GM21576 (cell line): ENCODE data around the gene C12orf43.

ENCODE experiments used
- ATAC-seq: cut with Tn5 transposase; IDR thresholded peaks from one replicate; pipeline ENCODE4 v1.9.1; 2021; ENCODE audit warnings: mild to moderate bottlenecking, moderate library complexity; ENCODE audit not compliant: unreplicated experiment

Gene C12orf43

GRCh38 chr12:121001060-121001459, 15.2 kb downstream of the C12orf43 start:
- ATAC-seq: no peak

GRCh38 chr12:121000530-121000929, 15.8 kb downstream of the C12orf43 start:
- no peak for ATAC-seq

GRCh38 chr12:120999191-121000120, 16.8 kb downstream of the C12orf43 start:
- ATAC-seq: no peak

GRCh38 chr12:120998435-120998834, 17.9 kb downstream of the C12orf43 start:
- no peak for ATAC-seq

GRCh38 chr12:120997448-120997847, 18.8 kb downstream of the C12orf43 start:
- ATAC-seq: no peak

- ATAC-seq: no peak
Measured at GRCh38 chr12:120996133-120996746, 20.0 kb downstream of the C12orf43 start.

GRCh38 chr12:120994589-120995337, 21.5 kb downstream of the C12orf43 start:
- no peak for ATAC-seq

- no peak for ATAC-seq
Measured at GRCh38 chr12:120994059-120994458, 22.2 kb downstream of the C12orf43 start.

- ATAC-seq: no peak
Measured at GRCh38 chr12:120993496-120993895, 22.8 kb downstream of the C12orf43 start.

- no peak for ATAC-seq
Measured at GRCh38 chr12:120992989-120993388, 23.3 kb downstream of the C12orf43 start.

- ATAC-seq: no peak
Measured at GRCh38 chr12:120991965-120992364, 24.3 kb downstream of the C12orf43 start.

- ATAC-seq: no peak
Measured at GRCh38 chr12:120990487-120991055, 25.7 kb downstream of the C12orf43 start.

- ATAC-seq: no peak
Measured at GRCh38 chr12:120989687-120990086, 26.6 kb downstream of the C12orf43 start.

- ATAC-seq: no peak
Measured at GRCh38 chr12:120988658-120989057, 27.6 kb downstream of the C12orf43 start.

- ATAC-seq: no peak
Measured at GRCh38 chr12:120988234-120988633, 28.1 kb downstream of the C12orf43 start.

GRCh38 chr12:120984351-120984898, 31.9 kb downstream of the C12orf43 start:
- no peak for ATAC-seq

- no peak for ATAC-seq
Measured at GRCh38 chr12:120983759-120984158, 32.5 kb downstream of the C12orf43 start.

- no peak for ATAC-seq
Measured at GRCh38 chr12:120982659-120983058, 33.6 kb downstream of the C12orf43 start.

GRCh38 chr12:120981407-120981941, 34.8 kb downstream of the C12orf43 start:
- ATAC-seq: no peak

- ATAC-seq: no peak
Measured at GRCh38 chr12:120980800-120981368, 35.4 kb downstream of the C12orf43 start.
